Stimulated activated CD8-positive, alpha-beta memory T cell treated with anti-CD3 and anti-CD28 coated beads, Interleukin-15, amount 100 ng/mL, for 4 hours (primary cell): ENCODE results near the gene SNX9.

Source experiments
- DNase-seq, 2 donors: peaks; one replicate each; pipeline ENCODE4 v3.0.0-alpha.2; 2020; ENCODE audit warnings: low read depth in 2 of 2

The SNX9 gene

DNA sequence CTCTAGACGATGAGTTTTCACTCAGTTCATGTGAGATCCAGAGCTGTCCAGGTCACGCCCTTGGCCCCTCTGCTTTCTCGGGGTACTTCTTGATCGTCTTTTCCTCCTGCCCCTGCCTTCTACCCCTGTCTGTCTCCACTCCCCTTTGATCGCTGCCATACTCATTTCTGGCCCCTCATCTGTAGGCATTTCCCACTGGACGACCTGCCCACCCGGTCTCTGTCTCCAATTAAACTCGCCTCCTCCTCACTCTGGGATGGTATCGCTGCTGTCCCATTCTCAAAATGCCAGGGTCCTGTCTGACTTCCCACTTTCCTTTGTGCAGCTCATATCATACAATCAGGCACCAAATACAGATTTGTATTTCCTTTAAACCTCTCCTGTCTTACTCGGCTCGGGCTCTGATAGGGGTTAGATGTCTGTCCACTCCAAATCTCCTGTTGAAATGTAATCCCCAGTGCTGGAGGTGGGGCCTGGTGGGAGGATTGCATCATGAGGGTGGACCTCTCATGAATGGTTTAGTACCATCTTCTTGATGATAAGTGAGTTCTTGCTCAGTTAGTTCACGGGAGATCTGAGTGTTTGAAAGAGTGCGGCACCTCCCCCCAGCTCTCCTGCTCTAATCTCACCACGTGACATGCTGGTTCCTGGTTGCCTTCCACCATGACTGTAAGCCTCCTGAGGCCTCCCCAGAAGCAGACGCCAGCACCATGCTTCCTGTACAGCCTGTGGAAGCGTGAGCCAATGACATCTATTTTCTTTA is 155.2 kb downstream of the SNX9 start:
- DNase-seq: no peak

DNA sequence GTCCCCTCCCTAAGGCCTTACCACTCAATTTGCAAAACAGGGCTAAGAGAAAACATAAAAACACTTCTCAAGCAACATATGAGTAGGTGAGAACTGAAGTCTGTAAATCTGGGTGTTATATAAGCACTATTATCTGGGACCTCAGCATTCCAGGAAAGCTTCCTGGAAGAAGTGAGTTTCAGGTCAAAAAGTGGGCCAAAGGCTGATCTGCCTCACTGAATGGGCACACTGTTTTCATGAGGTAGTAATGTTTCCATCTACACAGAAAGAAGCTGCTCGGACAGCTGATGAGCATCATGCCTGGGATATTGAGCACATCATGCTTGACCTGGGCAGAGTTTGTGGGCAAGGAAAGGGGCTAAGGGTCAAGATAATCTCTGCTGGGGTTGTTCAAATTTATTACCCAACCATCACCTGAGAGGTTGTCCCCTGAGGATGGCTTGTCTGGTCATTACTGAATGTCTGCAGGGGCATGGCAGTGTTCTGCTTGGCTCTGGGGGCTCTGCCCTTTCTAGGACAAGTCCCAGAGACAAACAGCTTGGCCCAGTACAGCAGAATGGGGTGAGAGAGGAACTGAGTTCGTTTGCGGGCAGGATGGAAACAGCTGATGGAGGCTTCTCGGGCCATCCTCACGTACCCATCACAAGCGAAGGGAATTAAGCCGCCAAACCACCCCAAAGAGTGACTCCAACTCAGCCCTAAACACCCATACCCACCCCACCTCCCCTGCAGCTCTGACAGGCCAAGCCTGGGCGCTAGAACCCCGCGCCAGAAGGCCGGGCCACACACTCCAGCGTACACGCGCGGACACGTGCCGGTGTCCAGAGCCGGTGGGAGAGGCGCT is 157.5 kb downstream of the SNX9 start:
- DNase-seq: no peak

DNA sequence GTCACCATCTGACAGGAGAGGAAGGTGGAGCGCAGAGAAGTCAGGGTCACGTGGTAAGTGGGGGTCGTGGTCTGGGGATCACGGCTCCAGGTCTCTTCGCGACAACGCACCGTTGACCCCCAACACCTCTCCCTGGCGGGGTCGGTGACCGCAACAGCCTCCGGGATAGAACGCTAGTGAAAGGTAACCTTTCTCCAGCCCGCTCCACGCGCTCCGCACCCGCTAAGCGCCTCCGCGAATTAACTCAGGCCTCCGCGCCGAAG is 158.0 kb downstream of the SNX9 start:
- no peak for DNase-seq

DNA sequence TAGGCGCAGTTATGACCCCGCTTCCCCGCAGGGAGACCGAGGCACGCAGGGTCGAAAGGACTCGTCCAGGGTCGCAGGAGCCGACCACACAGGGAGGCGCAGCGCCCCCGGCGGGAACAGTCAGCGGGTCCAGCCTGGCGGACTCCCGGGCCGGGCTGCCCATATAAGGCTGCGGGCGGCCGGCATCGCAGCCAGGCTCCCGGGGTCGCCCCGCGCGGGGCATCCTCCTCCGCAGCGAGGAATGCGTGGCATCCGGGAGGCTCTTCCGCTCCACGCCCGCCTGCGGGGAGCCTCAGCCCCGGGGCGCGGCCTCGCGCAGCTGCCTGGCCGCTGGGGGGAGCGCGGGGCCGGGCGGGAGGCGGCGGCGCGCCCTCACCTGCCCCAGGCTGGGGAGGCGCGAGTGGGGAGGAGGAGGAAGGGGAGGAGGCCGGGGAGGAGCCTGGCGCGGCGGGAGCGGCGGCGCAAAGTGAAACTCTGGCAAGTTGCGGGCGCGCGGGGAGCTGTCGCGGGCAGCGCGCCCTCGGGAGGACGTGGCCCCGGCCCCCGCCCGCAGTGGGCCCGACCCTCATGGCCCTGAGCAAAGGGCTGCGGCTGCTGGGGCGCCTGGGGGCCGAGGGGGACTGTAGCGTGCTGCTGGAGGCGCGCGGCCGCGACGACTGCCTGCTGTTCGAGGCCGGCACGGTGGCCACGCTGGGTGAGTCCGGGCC is 158.5 kb downstream of the SNX9 start, which contains the start of gene SYNJ2:
Gene SYNJ2 (plus strand): TSS at position 469 of the 707 bp plus-strand sequence. CDS start 99 bp downstream, at position 568.
- peak; percentile 71 to 72 for DNase-seq

DNA sequence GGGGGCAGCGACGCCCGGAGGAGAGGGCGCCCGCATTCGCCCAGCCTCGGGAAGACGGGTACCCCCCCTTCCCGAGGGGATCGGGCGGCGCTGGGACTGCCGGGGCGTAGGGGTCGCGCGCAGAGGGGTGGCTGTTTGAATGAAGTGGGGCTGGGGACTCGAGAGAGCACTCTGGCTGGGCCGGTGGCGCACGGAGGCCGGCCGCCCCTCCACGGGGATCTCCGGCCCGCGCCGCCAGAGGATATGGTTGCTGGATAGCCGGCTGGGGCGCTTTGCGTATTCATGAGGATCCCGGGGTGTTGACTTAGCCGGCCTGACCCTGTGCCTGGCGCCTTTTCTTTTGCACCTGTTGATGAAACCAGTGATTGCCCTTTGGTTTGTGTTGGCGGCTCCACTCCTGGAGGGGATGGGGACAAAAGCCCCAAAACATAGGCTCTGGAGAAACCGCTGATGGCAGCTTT is 159.1 kb downstream of the SNX9 start:
- DNase-seq: no peak

DNA sequence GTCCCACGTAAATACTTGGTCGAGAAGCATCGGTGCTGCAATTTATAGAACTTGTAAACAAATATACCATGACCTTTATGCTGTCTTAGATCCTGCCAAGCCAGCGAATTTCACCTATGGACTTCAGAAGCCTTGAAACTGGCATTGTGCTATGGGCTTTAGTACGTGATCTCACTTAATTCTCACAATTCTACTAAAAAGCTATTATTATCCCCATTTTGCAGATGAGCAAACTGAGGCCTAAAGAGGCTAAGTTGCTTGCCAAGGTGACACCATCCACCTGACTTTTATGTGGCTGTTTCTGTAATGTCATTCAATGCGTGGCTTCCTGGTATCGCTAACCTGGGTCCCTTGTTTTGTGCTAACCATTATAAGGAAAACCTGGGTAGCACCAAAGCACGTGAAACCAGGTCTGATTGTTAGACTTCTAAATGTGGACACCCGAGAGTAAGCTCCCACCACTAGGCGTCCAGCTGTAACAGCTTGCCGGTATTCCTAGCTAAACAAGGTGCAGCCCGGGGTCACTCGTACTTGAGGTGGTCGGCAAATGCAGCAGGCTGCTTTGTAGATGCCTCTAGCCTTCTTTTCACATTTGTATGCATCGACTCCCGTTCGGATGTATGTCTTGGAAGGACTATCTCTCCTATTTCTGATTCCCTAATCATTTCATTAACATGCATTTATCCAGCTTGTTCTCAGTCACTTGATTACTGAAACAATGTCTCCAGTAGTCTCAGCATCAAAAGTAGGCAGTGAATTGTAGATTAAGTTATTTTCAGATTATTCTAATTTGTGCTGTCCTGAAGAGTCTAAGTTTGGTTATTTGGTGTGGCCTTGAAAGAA is 159.7 kb downstream of the SNX9 start:
- no peak for DNase-seq

DNA sequence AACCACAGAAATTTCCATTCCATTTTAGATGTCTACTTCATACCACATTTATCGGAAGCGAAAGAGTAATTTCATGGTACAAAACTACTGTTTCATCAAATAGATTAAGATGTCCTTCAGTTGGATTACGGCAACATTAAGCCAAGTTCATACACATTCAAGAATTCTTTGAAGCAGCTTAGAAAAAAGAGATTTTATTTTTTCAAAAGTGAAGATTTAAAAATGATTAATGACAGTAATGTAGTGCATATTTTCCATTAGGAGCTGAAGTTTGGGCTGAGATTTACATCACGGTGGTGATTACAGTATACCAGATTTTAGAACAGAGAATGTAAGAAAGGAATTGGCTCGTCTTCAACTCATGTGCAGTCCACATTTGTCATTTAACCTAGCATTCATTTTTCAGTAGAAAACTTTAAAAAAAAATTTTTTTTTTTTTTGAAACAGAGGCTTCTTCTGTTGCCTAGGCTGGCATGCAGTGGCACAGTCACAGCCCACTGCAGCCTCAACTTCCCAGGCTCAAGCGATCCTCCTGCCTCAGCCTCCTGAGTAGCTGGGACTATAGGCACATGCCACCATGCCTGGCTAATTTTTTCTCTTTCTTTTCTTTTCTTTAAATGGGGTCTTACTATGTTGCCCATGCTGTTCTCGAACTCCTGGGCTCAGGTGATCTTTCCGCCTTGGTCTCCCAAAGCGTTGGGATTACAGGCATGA is 160.5 kb downstream of the SNX9 start:
- DNase-seq: no peak

DNA sequence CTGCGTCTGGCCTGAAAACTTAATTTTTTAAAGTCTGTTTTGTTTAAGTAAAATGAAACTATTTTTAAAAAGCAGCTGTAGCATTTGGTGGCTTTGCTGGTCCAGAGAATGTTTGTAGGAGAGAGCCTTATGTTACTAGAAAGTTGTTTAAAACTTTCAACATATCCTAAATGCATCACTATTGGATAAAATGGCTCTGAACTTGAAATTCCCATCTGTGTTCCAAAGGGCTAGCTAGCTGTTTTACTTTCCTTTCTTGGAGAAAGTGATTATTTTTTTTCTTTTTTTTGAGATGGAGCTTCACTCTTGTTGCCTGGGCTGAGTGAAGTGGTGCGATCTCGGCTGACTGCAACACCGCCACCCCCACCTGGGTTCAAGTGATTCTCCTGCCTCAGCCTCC is 161.1 kb downstream of the SNX9 start:
- DNase-seq: no peak

DNA sequence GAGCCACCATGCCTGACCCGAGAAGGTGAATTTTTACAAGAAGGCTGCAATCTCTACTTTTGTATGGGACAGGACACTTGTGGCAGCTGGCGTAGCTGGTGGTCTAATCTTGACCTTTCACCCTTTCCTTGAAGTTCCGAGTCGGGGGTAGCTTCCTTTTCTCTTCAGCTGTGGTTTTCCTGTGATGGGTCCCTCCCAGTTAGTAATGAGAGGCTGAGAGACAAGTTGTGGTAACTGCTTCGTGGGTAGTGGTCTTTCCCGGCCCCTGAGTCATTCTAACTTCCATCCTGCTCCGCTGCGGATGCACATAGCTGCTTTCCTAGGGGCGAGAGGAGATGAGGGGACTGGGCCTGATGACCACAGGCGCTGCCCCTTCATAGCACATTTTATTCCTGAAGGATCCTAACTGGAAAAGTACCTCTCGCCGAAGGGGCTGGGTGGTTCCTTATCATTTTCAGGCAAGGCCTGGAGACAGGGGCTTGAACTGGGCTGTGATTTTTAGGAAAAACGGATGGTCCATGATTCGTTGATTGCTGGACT is 161.7 kb downstream of the SNX9 start:
- no peak for DNase-seq

DNA sequence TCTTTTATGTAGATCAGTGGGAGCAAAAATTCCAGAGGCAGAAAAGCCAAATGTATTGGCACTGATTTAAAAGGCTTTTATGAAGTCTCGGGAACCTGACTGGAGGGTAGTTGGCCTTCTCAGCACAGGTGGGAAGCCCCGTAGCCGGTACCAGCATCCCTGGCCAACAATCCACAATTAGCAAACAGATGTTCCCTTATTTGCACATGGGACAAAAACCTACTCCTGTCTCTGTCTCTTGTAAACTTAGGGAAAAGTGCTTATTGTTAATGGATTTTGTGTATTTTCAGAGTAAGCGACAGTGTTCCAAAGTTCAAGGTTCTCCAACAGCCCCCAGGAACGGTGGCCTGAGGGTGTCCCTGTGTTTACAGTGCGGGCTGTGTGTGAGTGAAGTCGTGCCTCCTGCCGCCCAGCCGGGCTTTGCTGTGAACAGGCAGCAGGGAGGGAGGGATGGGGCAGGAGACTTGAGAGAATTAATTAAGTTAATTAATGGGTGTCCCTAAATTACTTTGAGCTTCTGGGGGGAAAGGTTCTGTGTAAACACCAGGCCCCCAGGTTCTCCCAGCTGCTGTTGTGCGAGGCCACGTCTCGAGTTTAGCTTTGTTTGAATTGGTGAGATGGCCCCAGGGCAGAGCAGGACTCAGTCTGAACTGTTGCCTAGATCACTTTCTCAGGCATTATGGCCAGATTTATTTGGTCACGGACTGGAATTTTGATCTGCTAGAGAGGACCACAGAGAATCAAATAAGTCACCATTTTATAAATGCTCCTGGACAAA is 162.5 kb downstream of the SNX9 start:
- DNase-seq: no peak

DNA sequence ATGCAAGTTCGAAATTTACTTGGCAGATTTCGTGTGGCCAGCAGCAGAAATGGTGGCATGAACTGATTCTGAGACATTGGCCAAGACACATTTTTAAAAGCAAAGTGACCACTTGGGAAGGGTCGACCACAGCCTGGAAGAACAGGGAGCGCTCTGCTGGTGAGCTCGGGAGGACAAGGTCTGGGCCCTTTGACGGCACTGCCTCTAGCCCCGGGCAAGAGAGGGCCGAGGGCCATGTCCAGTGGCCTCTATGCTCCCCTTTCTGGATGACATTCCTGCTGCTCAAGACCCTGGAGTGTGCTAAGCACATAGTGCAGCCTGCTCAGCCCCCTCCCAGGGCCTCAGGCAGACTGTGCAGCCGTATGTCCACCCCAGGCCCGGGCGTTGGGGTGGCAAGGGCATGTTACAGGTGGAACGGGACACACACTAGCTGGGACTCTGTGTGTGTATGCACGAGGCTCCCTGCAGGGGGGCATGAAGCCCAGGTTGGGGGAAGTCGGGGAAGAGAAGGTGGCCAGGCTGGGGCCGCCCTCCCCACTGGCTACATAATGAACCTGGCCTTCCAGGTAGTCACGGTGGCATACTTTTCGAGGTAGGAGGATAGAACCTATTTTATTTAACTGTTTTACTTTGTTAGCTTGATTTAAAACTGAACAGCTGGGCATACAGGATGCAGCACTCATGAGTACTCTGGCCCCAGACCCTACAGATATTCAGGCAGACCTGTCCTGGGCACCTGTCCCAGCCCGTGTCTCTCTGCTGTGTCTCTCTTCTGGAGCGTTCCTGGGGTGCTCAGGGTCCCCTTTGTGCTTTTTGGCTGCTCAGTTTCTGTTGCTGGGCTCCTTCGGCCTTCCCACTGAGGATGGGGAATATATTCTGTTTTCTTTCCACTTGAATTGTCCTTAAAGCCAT is 165.0 kb downstream of the SNX9 start:
- DNase-seq: no peak

DNA sequence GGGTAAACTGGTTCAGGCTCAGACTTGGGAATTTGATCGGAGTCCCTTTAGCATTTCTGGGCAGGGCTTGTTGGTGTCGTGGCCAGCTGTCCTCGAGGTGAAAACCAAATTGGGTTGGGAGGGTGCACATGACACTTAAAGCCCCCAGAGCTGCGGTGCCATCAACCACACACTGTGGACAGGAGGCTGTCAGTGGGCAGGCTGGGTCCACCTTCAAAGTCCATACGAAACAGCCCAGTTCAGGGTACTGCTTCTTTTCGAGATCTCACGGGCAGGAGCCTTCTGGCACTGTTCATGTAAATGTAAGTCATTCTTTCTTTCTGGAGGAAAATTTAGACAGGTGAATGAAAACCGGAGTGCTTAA is 165.6 kb downstream of the SNX9 start:
- no peak for DNase-seq

DNA sequence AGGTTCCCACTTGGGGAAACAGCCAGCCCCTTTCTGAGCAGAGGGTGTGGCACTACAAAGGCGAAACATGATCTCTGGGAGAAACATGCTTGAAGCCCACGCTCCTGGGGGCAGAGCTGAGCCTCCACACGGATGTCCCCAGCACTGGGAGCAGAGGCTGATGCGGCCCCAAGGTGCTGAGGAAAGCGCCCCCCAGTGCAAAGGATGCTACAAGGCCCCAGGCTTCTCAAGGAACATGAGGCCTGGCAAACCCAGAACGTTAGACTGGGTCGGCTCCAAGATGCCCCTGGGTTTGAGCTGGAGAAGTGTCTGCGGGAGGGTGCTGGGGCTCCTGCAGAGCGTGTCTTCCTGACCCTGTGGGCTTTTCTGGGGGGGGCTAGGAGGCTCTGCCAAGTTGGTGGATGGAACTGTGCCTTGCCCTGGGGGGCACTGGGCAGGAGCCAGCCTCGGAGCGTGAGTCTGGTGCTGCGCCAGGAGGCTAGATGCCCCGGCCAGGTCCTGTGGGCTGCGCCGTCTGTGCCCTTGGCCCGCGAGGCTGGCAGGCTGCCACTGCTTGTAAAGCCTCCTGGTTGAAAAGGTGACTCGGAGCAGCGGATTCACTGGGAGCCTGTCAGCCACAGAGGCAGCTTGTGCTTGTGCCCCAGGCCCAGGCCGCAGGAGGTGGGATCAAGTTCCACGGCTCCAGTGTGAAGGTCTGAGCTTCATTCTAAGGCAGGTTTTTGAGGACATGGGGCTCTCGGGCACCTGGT is 166.7 kb downstream of the SNX9 start:
- no peak for DNase-seq

DNA sequence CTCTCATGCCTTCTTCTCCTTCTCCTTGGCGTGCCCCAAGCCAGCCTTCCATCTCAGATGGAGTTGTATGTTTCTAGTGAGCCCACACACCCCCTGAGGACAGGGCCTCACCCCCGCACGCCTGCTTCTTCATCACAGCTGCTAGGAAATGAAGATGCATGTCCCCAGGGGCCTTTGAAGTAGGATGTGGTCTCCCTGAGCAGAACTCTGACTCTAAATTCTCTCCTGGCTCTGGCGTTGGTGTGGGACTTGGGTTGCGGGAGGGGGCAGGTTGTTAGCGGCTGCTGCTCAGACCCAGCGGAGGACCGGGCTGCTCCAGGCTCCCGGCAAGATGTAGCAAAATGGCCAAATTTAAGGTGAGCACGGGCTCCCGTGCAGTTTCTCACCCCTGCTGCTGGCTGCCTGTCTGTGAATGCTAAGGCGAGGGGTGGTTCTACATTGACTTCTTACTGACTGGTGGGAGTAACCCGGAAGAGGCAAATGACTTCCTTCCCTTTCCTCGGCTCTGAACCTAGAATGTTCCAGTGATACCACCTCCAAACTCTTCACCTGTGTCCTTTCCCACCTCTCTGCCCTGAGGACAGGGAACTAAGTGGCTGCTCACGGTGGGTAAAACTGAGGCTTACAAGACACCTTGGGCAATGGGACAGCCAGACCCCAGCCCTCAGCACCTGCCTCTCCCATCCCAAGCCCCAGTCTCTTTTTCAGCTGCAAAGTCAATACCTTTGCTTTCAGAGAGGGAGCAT is 167.4 kb downstream of the SNX9 start:
- DNase-seq: no peak

DNA sequence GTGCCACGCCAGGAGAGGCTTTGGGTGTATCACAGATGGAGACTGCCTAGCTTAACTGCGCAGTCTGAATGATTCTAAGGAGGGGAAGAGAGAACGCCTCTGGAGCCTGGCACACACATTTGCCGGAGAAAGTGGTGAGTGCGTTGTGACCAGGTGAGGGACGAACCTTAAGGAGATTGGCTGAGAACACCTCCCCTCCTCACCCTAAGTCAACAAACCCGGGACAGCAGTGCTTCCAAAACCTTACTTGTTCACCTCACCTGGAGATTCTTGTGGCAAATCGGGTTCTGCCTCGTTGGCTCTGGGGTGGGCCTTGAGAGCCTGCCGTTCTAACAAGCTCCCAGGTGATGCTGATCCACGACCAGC is 168.0 kb downstream of the SNX9 start:
- no peak for DNase-seq

DNA sequence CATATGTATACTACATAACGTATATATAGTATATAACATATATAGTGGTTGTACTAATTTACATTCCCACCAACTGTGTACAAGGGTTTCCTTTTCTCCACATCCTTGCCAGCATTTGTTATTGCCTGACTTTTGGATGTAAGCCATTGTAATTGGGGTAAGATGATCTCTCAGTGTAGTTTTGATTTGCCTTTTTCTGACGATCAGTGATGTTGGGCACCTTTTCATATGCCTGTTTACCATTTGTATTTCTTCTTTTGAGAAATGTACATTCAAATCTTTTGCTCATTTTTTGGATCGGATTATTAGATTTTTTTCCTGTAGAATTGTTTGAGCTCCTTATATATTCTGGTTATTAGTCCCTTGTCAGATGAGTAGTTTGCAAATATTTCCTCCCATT is 170.0 kb downstream of the SNX9 start:
- DNase-seq: no peak

DNA sequence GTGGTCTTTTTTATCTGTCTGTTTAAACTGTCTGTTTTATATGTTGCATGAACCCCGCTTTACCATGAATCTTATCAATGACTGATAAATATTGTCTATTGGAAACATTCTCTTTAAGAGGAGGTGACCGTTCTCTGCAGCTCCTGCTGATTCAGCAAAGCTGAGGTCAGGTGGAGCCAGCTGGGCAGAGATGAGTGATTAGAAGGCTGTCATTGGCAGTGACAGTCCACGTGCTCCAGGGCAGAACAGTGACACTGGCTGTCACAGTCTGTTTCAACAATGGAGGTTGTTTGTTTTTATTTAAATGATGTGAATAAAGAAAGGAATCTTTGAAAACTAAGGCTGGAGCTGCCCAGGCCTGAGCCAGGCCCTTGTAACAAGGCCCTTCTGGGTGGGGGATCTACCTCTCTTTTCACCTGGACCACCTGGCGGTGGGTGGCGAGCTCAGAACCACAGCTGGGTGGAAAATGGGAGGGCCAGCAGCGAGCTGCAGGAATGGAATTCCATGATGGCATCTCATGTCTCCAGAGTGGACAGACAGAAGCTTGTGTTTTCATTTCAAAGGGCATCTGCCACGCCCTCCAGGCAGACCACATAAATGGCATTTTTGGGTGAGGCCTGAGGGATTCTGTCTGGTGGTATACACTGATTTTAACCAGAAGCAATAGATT is 171.2 kb downstream of the SNX9 start:
- no peak for DNase-seq
